Glutamatergic neuron (in vitro differentiated cells): Measurements from ENCODE around the gene MOV10. TPM values are rescaled to one million over a fixed set of nuclear protein-coding genes. Genes with fewer than 3 reads are reported as not detected.

Experiments used
- DNase-seq: peaks from one replicate; pipeline ENCODE4 v3.0.0; 2022
- H3K27ac Mint-ChIP-seq: one replicate; pipeline ENCODE4 v1.8.0; 2020; ENCODE audit warnings: mild to moderate bottlenecking, mixed read lengths, inconsistent platforms; ENCODE audit not compliant: unreplicated experiment
- H3K27me3 Mint-ChIP-seq: one replicate; pipeline ENCODE4 v1.8.0; 2020; ENCODE audit warnings: mild to moderate bottlenecking, moderate library complexity, mixed read lengths, inconsistent platforms; ENCODE audit not compliant: unreplicated experiment
- H3K36me3 Mint-ChIP-seq: one replicate; pipeline ENCODE4 v1.8.0; 2020; ENCODE audit warnings: mild to moderate bottlenecking, mixed read lengths, inconsistent platforms; ENCODE audit not compliant: unreplicated experiment
- H3K4me1 Mint-ChIP-seq: one replicate; pipeline ENCODE4 v1.8.0; 2020; ENCODE audit warnings: mild to moderate bottlenecking, low read depth, mixed read lengths, inconsistent platforms; ENCODE audit not compliant: unreplicated experiment
- H3K4me3 Mint-ChIP-seq: one replicate; pipeline ENCODE4 v1.8.0; 2020; ENCODE audit warnings: mild to moderate bottlenecking, mixed read lengths, inconsistent platforms; ENCODE audit not compliant: unreplicated experiment
- H3K9me3 Mint-ChIP-seq: one replicate; pipeline ENCODE4 v1.8.0; 2020; ENCODE audit warnings: mild to moderate bottlenecking, moderate library complexity, mixed read lengths, inconsistent platforms; ENCODE audit not compliant: unreplicated experiment
- CTCF ChIP-seq: fragments of 200-600 bp; sonication (generic); IDR thresholded peaks from one replicate; pipeline ENCODE4 v1.5.0; 2021; ENCODE audit not compliant: partially characterized antibody, unreplicated experiment
- total RNA-seq: library from RNA; stranded (reverse); fragmentation: NEBNext Ultra II Directional; extraction: Animal tissue kit (Norgen Biotek cat#: 25700); gene quantifications from one replicate; pipeline ENCODE4 v1.2.1, GENCODE V29; 2021; ENCODE audit not compliant: unreplicated experiment

MOV10 gene
- total RNA-seq, 1 donor from 2014 or later = 5.2 TPM

- Mint-ChIP-seq H3K27ac (peak overlapping the region; percentile 21), H3K27me3 (peaks cover 4% of the 10 kb centered on the region), H3K36me3 (no peaks in the 10 kb centered on the region), H3K4me3 (no peak overlapping the region), H3K4me1 (peaks cover 6% of the 10 kb centered on the region), H3K9me3 (no peaks in the 10 kb centered on the region)
- TF ChIP-seq CTCF = no peak
- DNase-seq = no peak
Observed at GRCh38 chr1:112729909-112730308, 55.5 kb downstream of the MOV10 start.

GRCh38 chr1:112731451-112731850 is 57.0 kb downstream of the MOV10 start:
- TF ChIP-seq CTCF = no peak
- Mint-ChIP-seq H3K27me3 (peaks cover 2% of the 10 kb centered on the region), H3K4me1 (peaks cover 6% of the 10 kb centered on the region), H3K27ac (no peak overlapping the region), H3K9me3 (no peaks in the 10 kb centered on the region), H3K36me3 (no peaks in the 10 kb centered on the region), H3K4me3 (no peak overlapping the region)
- no peak for DNase-seq

- H3K36me3 Mint-ChIP-seq = no peaks in the 10 kb centered on the region
- no peak for DNase-seq
- H3K27me3 Mint-ChIP-seq = no peaks in the 10 kb centered on the region
- H3K9me3 Mint-ChIP-seq = peaks cover 2% of the 10 kb centered on the region
- H3K4me3 Mint-ChIP-seq = no peak overlapping the region
- TF ChIP-seq CTCF = no peak
- no peak overlapping the region for H3K27ac Mint-ChIP-seq
- no peaks in the 10 kb centered on the region for H3K4me1 Mint-ChIP-seq
Observed at GRCh38 chr1:112735752-112736151, 61.3 kb downstream of the MOV10 start.

- no peak for DNase-seq
- no peak overlapping the region for H3K27ac Mint-ChIP-seq
- H3K9me3 Mint-ChIP-seq = peaks cover 3% of the 10 kb centered on the region
- peaks cover 3% of the 10 kb centered on the region for H3K27me3 Mint-ChIP-seq
- no peaks in the 10 kb centered on the region for H3K4me1 Mint-ChIP-seq
- TF ChIP-seq CTCF = no peak
- no peak overlapping the region for H3K4me3 Mint-ChIP-seq
- no peaks in the 10 kb centered on the region for H3K36me3 Mint-ChIP-seq
Observed at GRCh38 chr1:112737573-112737972, 63.1 kb downstream of the MOV10 start.

GRCh38 chr1:112743174-112744008 is 68.9 kb downstream of the MOV10 start:
- H3K9me3 Mint-ChIP-seq = peaks cover 5% of the 10 kb centered on the region
- no peaks in the 10 kb centered on the region for H3K36me3 Mint-ChIP-seq
- no peak for TF ChIP-seq CTCF
- no peak overlapping the region for H3K4me3 Mint-ChIP-seq
- peak; percentile 32 for DNase-seq
- no peaks in the 10 kb centered on the region for H3K4me1 Mint-ChIP-seq
- H3K27me3 Mint-ChIP-seq = peaks cover 13% of the 10 kb centered on the region
- no peak overlapping the region for H3K27ac Mint-ChIP-seq
